Right forelimb (tissue), 1 donor: ENCODE data around the gene RTP4.

Experiments
- DNase-seq: peaks from one replicate; pipeline ENCODE4 v3.0.0-alpha.2; 2018

Gene RTP4, protein sequence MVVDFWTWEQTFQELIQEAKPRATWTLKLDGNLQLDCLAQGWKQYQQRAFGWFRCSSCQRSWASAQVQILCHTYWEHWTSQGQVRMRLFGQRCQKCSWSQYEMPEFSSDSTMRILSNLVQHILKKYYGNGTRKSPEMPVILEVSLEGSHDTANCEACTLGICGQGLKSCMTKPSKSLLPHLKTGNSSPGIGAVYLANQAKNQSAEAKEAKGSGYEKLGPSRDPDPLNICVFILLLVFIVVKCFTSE

DNA sequence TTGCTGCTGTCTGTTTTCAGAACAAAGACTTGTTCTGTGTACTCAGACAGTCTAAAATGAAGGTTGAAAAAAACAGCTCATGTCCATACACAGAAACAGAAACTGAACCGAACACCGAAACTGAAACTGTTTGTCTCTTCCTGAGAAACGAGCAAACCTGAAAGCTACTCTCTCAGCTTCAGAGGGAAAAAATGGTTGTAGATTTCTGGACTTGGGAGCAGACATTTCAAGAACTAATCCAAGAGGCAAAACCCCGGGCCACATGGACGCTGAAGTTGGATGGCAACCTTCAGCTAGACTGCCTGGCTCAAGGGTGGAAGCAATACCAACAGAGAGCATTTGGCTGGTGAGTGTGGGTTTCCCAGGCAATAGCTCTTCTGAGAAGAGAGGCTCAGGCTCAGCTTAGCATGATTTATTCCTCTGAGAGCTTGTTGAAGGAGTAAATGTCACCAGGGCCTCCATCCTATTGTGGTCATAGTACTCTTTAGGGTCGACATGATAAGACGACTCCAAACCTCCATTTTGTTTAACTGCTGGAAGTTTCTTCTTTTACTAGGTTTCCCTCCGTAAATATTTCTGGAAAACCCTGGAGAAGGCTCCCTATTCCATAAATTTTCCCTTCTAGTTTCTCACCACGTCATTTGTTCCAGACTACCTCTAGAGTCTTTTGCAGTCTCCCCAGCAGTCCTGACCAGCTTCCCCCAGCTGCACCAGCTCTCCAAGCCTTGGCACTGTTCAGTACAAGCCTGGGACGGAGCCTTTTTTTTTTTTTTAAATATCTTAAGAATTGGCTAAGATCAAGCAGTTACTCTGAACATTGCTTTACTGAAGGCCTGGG lies at the start of gene RTP4:
TSS of gene RTP4 (plus strand) at position 135 of the 838 bp plus-strand sequence. CDS start at position 192, 57 bp downstream.
- DNase-seq: no peak

DNA sequence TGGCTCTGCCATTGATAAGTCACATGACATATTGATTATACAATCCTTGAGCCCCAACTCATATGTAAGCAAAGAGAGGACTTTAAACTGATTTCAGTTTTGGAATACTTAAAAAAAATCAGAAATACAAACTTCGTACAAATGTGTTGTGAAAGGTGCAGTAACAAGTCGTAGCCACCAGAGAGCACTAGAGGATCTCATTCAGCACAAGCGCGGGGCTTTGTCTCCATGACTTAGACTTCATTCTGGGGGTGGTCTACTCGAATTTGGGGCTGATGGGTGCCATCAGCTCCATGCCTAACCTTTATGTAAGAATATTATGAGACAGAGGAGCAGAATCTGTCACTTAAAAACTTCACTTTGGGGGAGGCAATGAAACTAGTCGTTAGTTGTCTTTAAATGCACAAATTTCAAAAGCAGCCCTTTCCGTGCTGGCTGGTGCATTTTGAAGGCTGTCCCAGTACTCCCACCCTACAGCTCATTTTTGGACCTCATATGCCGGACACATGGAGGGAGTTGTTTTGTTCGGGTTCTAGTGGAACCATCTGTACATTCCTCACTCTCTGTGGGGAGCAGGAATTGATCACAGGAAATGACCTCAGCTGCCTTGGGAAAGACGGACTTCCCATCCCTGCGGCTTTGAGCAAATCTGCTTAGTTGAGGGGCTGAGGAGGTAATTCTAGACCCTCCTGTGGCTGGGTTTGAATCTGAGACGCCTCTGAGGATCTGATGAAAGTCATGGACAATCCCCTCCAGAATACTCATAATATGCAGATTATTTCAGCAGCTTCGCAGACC lies 49.2 kb upstream of the RTP4 start:
- DNase-seq: peak; percentile 53

DNA sequence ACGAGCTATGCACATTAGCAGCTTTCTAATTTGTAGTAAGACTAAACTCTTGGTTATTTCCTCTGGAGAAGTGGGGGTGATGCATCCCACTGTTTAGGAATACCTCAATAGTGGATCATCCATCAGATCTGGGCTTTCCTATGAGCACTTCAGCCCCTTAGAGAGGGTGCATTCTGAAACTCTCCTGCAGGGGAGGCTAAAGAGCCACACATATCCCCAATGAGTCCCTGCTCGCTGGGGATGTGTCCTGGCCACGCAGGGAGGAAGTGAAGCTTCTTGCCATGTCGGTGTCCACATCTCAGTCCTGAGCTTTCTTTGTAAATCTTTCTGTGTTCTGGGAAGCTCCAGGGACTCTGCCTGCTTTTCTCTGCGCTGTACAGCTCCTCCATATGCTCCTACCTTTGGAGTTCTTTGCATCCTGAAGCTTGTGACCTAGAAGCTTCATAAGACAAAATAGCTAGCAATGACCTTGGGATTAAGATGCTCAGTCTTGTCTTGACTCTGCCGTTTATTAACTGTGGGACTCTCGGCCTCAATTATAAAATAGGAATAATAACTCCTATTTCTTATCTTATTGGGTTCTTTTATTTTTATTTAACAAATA lies 48.4 kb upstream of the RTP4 start:
- DNase-seq: peak; percentile 55

DNA sequence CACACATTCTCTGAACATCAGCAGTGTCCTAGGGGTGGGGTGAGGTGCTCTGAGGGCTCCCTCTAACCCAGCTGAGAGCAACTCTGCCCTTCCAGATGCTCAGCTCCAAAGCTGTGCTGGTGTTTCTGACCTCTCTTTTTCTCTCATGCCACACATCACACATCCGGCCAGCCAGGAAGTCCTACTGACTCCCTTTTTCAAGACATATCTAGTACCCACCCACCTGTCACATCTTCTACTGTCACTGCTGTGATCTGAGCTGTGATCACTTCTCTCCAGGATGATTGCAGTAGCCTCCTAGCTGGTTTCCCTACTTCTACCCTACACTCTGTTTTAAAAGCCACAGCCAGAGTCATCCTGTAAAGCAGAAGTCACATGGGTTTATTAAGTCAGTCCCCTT lies 46.4 kb upstream of the RTP4 start:
- no peak for DNase-seq

DNA sequence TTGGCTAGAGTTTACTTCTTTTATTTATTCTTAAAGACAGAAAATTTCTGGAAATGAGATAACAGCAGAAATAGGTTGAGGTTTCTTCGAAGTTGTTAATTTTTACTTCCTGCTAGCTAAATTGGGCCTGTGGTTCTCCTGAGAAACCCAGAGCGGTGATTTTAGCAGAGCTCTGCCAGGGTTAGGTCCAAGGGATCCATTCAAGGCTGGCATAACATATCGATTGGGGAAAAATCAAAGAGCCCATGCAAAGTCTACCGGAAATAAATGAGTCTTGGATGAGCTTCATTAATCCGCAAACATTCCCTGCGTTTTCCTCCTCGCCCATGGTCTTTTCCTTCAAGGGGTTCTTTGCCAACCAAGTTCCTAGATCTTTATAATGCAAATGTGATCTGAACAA lies 45.9 kb upstream of the RTP4 start:
- DNase-seq: no peak

DNA sequence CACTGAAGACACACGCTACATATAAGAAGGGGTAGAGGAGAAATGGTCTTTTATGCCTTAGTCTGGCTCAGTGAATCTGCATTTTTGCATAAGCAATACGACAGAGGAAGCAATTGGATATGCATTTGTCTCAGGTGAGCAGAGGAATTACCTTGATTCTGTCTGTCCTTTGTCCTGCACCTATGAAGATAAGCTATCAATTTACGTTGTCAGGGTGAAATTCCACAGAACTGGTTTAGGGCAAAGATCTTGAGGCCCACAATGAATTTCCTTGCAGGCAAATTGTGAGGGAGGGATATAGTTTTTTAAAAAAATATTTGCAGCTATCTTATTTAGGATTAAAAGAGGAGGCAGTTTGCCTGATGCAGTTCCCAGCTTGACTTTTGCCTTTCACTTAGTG lies 45.1 kb upstream of the RTP4 start:
- DNase-seq: no peak

DNA sequence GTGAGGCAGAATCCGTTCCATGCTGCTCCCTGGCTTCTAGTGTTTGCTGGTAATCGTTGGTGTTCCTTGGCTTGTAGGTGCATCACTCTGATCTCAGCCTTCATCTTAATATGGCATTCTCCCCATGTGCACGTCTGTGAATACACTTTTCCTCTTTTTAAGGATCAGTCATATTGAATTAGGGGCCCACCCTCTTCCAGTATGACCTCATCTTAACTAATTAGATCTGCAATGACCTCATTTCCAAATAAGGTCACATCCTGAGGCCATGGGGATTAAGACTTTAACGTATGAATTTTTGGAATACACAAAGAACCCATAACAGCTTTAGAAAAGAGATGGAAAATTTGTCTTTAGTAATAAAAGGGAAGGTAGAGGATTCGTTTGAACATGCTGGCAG lies 42.6 kb upstream of the RTP4 start:
- no peak for DNase-seq

DNA sequence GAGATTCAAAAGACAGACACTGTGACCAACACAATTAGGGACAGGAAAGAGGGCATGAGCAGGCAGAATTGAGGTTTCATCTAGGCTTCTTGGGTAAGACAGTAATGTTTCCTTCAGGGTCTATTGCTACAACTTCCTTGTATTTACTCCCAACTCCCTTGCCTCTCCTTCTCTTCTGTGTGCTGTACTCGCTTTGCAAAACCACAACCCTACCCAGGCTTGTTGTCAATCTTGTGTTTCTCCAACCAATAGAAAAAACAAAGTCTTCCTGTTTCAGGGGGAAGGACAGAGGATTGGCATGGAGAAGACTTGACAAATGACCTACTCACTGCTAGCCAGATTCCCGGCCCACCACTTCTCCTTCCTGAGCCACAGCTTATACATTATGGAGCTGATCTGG lies 40.3 kb upstream of the RTP4 start:
- no peak for DNase-seq

DNA sequence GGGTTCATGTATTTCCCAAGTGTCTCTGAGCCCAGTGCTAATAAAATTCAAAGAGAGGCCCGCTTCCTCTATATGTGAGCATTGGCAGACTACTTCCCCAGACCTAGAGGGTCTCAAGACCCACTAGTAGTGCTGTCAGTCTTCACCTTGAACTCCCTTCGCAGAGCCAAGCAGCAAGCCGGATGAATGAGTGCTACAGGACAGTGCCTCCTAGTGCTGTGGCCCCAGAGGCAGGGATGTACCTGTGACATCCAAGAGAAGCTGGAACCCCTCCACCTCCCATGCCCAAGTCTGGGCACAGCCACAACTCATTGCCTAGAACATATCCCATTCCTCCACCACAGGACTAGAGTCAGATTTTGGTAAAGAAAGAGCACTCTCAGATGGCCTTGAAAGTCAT lies 39.5 kb upstream of the RTP4 start:
- DNase-seq: no peak

DNA sequence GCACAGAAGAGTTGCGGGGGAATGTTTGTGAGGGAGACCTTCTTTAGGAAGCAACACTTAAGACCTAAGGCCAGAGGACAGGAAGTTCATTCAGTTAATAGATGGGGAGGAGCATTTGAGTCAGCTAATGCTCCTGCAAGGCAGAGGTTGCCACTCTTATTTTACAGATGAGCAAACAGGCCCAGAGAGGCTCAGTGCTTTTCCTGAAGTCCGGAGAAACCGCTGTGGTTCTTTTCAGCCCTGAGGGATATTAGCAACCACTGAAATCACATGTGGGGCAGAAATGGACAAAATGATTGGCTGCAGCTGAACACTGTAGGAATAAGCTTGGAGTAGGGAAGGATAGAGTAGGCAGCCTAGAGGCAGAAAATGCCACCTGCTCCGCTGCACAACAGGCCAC lies 33.3 kb upstream of the RTP4 start:
- no peak for DNase-seq

DNA sequence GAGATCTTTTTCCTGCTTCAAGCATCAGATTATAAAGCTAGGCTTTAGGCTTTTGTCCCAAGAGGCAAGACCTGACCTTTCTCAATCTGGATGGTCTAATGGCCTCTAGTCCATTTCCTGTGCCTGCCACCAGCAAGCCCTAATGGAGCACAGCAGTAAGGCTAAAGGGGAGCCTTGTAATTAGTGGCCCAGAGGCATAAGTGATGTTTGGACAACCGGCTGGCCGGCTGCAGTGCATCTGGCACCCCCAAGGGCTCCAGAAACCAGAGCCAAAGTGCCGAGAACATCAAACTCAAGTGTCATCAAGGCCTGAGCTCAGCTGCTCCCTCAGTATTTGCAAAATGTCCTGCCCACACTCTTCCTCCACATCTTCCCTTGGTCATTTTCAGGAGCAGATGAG lies 31.9 kb upstream of the RTP4 start:
- no peak for DNase-seq

DNA sequence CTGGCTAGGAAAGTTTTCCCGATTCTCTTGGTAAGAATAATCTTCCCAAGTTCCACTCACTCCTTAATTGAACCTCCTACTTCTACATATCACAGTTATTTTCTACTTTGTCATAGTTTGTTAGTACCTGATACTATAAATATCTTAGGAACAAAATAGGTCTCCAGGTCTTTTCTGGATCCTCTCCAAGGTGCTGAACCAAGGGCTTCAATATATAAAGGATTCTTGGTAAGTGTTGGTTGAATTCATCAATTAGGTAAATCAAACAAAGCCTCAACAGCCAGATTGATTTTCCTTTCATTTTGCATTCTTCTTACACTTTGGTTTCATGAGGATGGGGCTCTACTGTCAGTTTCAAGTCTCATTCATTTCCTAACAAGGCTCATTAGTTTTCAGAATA lies 27.6 kb upstream of the RTP4 start:
- no peak for DNase-seq

DNA sequence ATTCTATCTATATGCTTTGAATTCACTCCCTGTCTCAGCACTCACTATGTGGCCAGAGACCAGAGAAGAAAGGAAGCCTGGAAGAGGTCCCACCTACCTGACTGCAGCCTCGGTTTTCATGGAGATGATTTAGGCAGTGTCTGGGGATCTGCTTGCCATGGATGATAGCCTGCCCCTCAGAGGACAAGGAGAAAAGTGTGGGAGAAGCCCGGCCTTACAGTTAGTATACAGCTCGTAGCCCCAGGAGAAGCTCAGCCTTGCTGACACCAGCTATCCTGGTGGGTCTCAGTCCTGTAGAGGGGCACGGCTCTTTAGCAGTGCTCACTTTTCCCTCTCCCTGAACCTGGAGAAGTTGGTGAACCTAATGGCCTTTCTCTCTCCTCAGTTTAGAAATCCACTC lies 25.9 kb upstream of the RTP4 start:
- no peak for DNase-seq

DNA sequence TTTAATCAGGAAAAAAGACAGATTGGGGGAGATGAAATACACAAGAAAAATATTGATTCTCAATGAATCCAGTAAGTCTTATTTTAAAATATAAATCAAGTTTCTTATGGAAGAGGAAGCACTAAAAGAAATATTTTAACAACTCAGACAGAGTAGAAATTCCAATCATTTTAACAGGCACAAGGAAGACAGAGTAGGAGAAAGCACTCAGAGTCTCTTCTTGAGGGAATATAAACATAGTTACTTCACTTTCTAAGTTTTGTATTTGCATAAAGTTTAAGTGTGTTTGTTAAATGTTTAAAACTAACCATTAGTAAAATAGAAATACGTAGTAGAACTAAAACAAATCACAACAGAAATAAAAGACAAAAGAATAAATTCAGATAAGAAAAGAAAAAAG lies 24.5 kb upstream of the RTP4 start:
- no peak for DNase-seq

DNA sequence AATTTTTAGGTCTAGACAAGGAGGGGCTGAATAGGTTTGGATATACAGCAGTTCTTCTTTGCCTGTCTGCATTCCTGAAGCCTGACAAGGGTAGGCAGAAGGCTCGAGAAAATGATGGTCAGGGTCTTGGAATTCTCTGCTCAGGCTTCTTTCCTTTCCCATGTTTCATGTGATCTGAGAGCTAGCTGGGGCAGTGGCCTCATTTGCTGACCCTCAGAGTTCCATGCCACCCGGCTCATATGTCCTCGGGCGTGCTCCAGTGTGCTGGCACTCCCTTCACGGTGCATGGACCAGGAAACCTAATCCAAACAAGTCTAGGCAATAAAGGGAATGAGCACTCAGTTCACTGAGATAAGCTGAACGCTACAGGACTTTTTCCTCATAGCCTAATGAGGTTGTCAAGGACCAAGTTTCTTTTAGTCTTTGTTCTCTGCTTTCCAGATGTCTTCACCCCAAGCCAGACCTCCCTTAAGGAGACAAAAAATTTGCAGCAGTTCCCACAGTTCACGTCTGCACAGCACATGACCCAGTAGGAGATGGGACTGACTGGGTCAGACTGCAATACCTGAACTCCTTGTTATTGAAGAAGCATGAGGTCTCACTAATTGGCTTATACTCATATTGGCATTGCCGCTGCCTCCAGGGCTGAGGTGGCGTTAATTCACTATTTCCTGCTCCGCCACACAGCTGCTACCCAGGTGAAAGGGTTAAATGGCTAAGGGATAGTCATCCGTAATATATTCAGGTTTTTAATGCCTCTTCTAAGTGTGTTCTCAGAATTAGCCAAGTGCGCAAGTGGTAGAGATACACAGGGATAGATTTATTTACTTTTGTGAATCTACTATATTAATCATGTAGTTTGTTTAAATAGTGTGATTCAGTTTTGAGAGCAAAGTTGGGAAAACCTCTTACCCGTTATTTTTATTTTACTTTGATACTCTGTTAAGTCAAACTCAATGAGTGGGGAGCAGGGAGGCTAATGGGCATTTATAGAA lies 15.3 kb upstream of the RTP4 start:
- DNase-seq: no peak

DNA sequence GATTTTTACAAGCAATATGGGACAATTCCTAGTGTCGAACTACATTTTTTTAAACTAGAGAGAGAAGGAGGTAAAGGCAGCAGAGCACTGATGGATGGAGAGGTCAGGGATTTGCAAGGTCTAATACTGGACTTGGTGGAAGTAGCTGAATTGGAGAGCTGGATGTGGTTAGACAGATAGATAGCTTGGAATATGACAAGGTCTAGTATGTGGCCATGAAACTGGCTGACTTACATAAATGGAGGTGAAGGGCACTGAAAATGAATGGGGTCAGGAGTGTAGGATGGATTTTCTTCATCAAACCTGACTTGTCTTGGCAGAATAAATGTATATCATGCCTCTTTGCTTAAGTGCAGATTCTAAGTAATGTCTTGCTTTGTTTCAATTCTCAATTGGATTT lies 10.1 kb upstream of the RTP4 start:
- DNase-seq: no peak

DNA sequence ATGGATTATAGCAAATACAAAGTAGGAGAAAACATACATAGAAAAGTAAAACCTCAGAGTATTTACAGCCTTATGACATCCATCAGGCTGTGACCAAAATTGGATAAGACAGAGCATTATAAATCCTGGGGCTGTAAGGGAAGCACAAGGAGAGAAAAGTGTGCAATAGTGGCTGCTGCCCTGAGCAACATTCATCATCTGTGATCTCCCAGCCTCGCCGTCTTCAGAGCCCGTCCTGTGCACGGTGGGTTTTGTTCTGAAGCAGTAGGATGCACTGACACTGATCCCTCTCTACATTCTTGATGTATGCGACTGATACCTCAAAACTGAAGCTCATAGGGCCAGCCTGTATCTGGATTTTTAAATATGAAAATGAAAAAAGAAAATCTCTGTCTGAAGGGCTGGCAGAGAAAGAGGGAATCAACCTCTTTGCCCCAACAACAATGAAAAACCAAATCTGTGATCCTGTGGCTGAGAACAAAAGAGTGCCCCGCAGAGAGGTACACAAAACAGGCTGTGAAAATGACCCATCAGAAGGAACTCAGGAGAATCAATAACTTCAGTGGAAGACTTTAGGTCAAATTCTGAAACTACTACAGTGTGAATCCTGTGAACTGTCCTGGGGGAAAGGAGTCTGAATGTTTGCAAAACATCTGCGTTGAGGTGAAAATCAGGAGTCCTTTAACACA lies 8.2 kb upstream of the RTP4 start:
- no peak for DNase-seq

DNA sequence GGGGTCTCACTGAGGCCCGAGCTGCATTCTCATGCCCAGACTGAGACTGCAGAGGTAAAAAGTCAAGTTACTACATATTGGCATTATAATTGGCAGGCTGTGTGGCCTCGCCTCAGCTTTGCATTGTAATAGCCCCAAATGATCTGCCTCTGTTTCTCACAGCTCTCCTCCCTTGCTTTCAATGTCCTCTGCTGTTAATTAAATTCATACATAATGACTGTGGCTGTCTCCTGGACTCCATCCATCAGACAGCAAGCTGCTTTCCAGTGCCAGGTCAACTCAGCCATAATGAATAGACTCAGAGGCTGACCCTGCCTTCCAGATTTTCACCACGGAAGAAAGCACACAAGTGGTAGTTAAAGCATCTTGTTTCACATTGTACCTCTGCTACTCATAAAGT lies 7.6 kb upstream of the RTP4 start:
- no peak for DNase-seq

DNA sequence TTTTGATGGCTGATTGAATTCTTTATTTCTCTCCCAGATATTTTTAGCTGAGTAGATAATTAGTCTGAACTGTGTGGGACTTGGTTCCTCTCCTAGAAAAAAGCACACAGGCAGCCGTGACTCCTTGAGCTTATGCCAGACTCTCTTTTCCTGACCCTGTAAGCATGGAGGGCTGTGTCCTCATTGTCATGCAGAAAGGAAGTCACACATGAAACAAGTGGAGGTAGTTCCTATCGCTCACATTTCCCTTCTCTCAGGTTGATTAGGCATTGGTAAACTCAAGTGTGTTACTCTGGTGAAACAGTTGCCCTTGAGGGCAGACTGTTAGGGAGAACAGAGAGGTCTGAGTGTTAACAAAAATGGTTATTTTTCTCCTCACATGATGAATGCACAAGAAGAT lies 6.3 kb upstream of the RTP4 start:
- no peak for DNase-seq

DNA sequence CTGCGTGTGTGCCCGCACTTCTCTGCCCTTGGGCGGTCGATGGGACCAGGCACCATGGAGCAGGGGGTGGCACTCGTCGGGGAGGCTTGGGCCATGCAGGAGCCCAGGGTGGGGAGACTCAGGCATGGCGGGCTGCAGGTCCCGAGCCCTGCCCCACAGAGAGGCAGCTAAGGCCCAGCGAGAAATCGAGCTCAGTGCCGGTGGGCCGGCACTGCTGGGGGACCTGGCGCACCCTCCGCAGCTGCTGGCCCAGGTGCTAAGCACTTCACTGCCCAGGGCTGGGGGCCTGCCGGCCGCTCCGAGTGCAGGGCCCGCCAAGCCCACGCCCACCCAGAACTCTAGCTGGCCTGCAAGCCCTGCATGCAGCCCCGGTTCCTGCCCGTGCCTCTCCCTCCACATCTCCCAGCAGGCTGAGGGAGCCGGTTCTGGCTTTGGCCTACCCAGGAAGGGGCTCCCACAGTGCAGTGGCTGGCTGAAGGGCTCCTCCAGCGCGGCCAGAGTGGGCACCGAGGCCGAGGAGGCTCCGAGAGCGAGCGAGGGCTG lies 553 bp upstream of the RTP4 start:
- no peak for DNase-seq

DNA sequence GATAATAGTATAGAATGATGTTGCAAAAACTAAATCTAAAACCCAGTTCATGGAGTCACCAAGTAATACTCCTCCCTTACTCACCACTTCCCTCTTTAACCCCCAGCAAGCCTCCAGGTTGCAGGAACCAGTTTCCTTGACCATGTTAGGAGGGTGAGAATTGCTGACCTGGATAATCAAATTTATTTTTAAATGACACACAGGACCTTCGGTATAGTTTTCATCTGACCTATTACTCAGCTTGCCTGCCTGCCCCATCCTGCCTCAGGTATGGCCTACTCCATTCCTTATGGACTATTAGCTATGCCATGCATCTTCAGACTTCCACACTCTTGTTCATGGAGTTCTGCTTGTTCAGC lies 883 bp downstream of the RTP4 start:
- no peak for DNase-seq
